GM23248 (cell line): ENCODE measurements around the gene TRIM2.

Experiments used
- EZH2 ChIP-seq: fragments of 200-600 bp; sonication (generic); IDR thresholded peaks from 2 replicates; pipeline ENCODE4 v1.6.1; 2018; ENCODE audit warnings: antibody characterized with exemption, mild to moderate bottlenecking; ENCODE audit not compliant: insufficient read depth, poor library complexity, severe bottlenecking
- EZH2phosphoT487 ChIP-seq: fragments of 200-600 bp; sonication (generic); IDR thresholded peaks from 2 replicates; pipeline ENCODE4 v1.6.1; 2018; ENCODE audit warnings: antibody characterized with exemption, moderate library complexity, mild to moderate bottlenecking, low read depth; ENCODE audit not compliant: insufficient read depth

- TF ChIP-seq EZH2 (no peak), EZH2phosphoT487 (no peak)
Measured at GRCh38 chr4:153325558-153325957, 121.3 kb downstream of the TRIM2 start.
